Kidney (tissue), 14 donors: ENCODE results near the gene CD177. TPM values are rescaled to one million over a fixed set of nuclear protein-coding genes. Genes with fewer than 3 reads are reported as not detected.
"Not testable (repeated sequence)": the region's sequence is repeated elsewhere in the genome, so short reads cannot be mapped to it uniquely, and the experiment has no call there.

ENCODE experiments used
- DNase-seq, 5 donors: peaks; one replicate each; pipeline ENCODE4 v3.0.0-alpha.2; 2013 to 2020
- FAIRE-seq: peaks from 2 replicates; lab custom pipeline; 2012; peaks lifted over from hg19 to GRCh38; lab: Jason Lieb, UNC
- H3K27ac ChIP-seq, 2 donors: one replicate each; pipeline ENCODE4 v1.7.0; 2013; ENCODE audit warnings: low read depth in 2 of 2, low read length in 2 of 2, inconsistent platforms in 1 of 2
- H3K27me3 ChIP-seq: one replicate; pipeline ENCODE4 v1.7.1; 2013; ENCODE audit warnings: low read length, inconsistent platforms; ENCODE audit not compliant: control insufficient read depth, insufficient read depth
- H3K36me3 ChIP-seq, 3 donors: one replicate each; pipeline versions ENCODE4 v1.7.0 to v1.7.1; 2013; ENCODE audit warnings: low read length in 3 of 3, control low read depth in 1 of 3, inconsistent platforms in 1 of 3; ENCODE audit not compliant: insufficient read depth in 3 of 3, control insufficient read depth in 2 of 3
- H3K4me1 ChIP-seq, 3 donors: one replicate each; pipeline versions ENCODE4 v1.7.0 to v1.7.1; 2013; ENCODE audit warnings: low read length in 3 of 3, inconsistent platforms in 1 of 3, low read depth in 1 of 3; ENCODE audit not compliant: control insufficient read depth in 2 of 3, insufficient read depth in 2 of 3
- H3K4me3 ChIP-seq, 3 donors: one replicate each; pipeline versions ENCODE4 v1.7.0 to v1.8.1; 2013; ENCODE audit warnings: low read length in 3 of 3, control low read depth in 1 of 3, inconsistent platforms in 1 of 3
- H3K9ac ChIP-seq, 3 donors: one replicate each; pipeline versions ENCODE4 v1.7.0 to v1.7.1; 2013; ENCODE audit warnings: low read length in 3 of 3, control low read depth in 1 of 3, inconsistent platforms in 1 of 3
- H3K9me3 ChIP-seq, 3 donors: one replicate each; pipeline versions ENCODE4 v1.7.0 to v1.7.1; 2013; ENCODE audit warnings: low read length in 3 of 3, control low read depth in 1 of 3, inconsistent platforms in 1 of 3; ENCODE audit not compliant: control insufficient read depth in 2 of 3, insufficient read depth in 1 of 3
- intact Hi-C: fragments of 100-400 bp; cut with DNase I; formaldehyde crosslinking; loops from one replicate; pipeline ENCODE4 v1.11.1; 2022
- polyA plus RNA-seq: library from polyadenylated mRNA; stranded (reverse); fragments of 350-450 nt; fragmentation: Illumina TruSeq; extraction: RNeasy Lipid Tissue Mini Kit (QIAGEN cat#74804); gene quantifications from one replicate; pipeline ENCODE4 v1.2.3, GENCODE V29; 2014; ENCODE audit warnings: low read depth, low replicate concordance; ENCODE audit not compliant: insufficient read depth
- total RNA-seq: library from RNA; stranded (reverse); fragmentation: NEBNext Ultra II Directional; extraction: Animal tissue kit (Norgen Biotek cat#: 25700); gene quantifications from one replicate; pipeline ENCODE4 v1.2.1, GENCODE V29; 2021
- TF ChIP-seq, protein P1 (sequence below): IDR thresholded peaks from 3 replicates; pipeline ENCODE4 v1.5.1; 2012; ENCODE audit warnings: mild to moderate bottlenecking, moderate library complexity, borderline replicate concordance; ENCODE audit not compliant: insufficient read depth; ENCODE audit errors: extremely low read depth
- donor health status: control.
- donor health status: control.
- donor health status: control.
- donor health status: control.
- donor health status: control.
- donor health status: DM: yes; HTN: yes; CAD: no.
- donor health status: Normal renal cell carcinoma (clear cell type).

The CD177 gene
- total and polyA plus RNA-seq, 2 donors from 2014 or later = 0.17 to 0.66 TPM

DNA sequence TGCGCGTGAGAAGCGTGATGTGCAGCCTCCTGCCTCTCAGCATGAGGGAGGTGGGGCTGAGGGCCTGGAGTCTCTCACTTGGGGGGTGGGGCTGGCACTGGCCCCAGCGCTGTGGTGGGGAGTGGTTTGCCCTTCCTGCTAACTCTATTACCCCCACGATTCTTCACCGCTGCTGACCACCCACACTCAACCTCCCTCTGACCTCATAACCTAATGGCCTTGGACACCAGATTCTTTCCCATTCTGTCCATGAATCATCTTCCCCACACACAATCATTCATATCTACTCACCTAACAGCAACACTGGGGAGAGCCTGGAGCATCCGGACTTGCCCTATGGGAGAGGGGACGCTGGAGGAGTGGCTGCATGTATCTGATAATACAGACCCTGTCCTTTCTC lies 8.7 kb downstream of the CD177 start:
- TF ChIP-seq, protein P1, sequence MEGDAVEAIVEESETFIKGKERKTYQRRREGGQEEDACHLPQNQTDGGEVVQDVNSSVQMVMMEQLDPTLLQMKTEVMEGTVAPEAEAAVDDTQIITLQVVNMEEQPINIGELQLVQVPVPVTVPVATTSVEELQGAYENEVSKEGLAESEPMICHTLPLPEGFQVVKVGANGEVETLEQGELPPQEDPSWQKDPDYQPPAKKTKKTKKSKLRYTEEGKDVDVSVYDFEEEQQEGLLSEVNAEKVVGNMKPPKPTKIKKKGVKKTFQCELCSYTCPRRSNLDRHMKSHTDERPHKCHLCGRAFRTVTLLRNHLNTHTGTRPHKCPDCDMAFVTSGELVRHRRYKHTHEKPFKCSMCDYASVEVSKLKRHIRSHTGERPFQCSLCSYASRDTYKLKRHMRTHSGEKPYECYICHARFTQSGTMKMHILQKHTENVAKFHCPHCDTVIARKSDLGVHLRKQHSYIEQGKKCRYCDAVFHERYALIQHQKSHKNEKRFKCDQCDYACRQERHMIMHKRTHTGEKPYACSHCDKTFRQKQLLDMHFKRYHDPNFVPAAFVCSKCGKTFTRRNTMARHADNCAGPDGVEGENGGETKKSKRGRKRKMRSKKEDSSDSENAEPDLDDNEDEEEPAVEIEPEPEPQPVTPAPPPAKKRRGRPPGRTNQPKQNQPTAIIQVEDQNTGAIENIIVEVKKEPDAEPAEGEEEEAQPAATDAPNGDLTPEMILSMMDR = no peak
- no peaks in the 10 kb centered on the region for H3K4me1 ChIP-seq
- no peaks in the 10 kb centered on the region for H3K36me3 ChIP-seq
- H3K4me3 ChIP-seq = no peak overlapping the region
- no peaks in the 10 kb centered on the region for H3K27me3 ChIP-seq
- no peak overlapping the region for H3K27ac ChIP-seq
- no peak overlapping the region for H3K9ac ChIP-seq
- peak in 3 of 5 donors; percentile 4 to 45 (median 7) for DNase-seq
- FAIRE-seq = no peak
- intact Hi-C loops = no loop called here
- no peaks in the 10 kb centered on the region for H3K9me3 ChIP-seq

GRCh38 chr19:43362745-43363144 lies 9.3 kb downstream of the CD177 start:
- Histone ChIP-seq H3K4me3 (no peak overlapping the region), H3K36me3 (no peaks in the 10 kb centered on the region), H3K4me1 (no peaks in the 10 kb centered on the region), H3K9me3 (no peaks in the 10 kb centered on the region), H3K9ac (no peak overlapping the region), H3K27me3 (no peaks in the 10 kb centered on the region), H3K27ac (no peak overlapping the region)
- intact Hi-C loops = no loop called here
- FAIRE-seq (no peak), DNase-seq (no peak)
- TF ChIP-seq, protein P1 = no peak

DNA sequence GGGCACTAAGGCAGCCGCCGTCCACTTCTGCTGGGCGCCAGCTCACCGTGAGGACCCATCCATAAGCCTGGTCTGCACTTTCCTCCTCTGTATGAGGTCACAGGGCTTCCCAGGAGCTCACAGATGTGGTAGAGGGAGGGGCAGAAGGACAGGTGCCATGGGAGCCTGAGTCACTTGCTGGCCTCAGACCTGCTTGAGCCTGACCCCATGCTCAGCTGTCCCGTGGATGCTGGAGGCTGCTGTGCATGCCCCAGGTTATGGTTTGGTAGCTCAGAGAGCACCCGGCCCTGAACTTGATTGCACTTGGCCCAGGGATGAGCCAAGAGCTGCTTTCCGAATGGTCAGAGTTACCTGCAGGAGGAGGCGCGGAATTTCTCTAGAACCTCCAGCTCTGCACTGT lies 12.2 kb downstream of the CD177 start:
- intact Hi-C loops, H3K36me3 ChIP-seq, H3K4me3 ChIP-seq, DNase-seq, H3K27me3 ChIP-seq, H3K9me3 ChIP-seq, H3K9ac ChIP-seq, H3K4me1 ChIP-seq, FAIRE-seq, H3K27ac ChIP-seq: not testable (repeated sequence)

GRCh38 chr19:43367822-43368221 lies 14.3 kb downstream of the CD177 start:
- no peak overlapping the region for H3K4me3 ChIP-seq
- no peak overlapping the region for H3K27ac ChIP-seq
- no peaks in the 10 kb centered on the region for H3K4me1 ChIP-seq
- DNase-seq (no peak), FAIRE-seq (no peak)
- H3K27me3 ChIP-seq = no peaks in the 10 kb centered on the region
- no peaks in the 10 kb centered on the region for H3K36me3 ChIP-seq
- H3K9ac ChIP-seq = no peak overlapping the region
- no peaks in the 10 kb centered on the region for H3K9me3 ChIP-seq
- TF ChIP-seq, protein P1 = no peak
- intact Hi-C loops = no loop called here

DNA sequence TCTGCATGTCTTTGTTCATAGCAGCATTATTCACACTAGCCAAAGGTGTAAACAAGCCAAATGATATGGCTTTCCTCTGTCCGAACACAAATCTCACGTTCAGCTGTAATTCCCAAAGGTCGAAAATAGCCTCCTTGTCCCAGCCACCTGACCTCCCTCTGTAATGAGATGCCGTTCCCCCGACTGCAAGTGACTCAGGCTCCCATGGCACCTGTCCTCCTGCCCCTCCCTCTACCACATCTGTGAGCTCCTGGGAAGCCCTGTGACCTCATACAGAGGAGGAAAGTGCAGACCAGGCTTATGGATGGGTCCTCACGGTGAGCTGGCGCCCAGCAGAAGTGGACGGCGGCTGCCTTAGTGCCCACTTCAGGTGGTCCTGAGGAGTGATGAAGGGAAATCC lies 15.4 kb downstream of the CD177 start:
- H3K27me3 ChIP-seq, H3K4me3 ChIP-seq, H3K4me1 ChIP-seq, FAIRE-seq, H3K9ac ChIP-seq, intact Hi-C loops, DNase-seq, H3K27ac ChIP-seq, H3K9me3 ChIP-seq, H3K36me3 ChIP-seq: not testable (repeated sequence)
